IMR-90 (cell line): Measurements from ENCODE around the gene PCDHGA3.

Experiments used
- CTCF ChIP-seq: conservative IDR thresholded peaks from 2 replicates; pipeline ENCODE4 v1.5.1; 2012; ENCODE audit warnings: mild to moderate bottlenecking, low read depth, low read length, improper control_type of control experiment
- MAZ ChIP-seq: IDR thresholded peaks from 2 replicates; pipeline ENCODE4 v1.6.1; 2012; ENCODE audit warnings: low read depth, mild to moderate bottlenecking, low read length, improper control_type of control experiment, moderate library complexity, borderline replicate concordance
- POLR2A ChIP-seq: IDR thresholded peaks from 2 replicates; pipeline ENCODE4 v1.6.1; 2012; ENCODE audit warnings: mild to moderate bottlenecking, low read depth, low read length
- RAD21 ChIP-seq: IDR thresholded peaks from 2 replicates; pipeline ENCODE4 v1.6.1; 2012; ENCODE audit warnings: low read length, improper control_type of control experiment

DNA sequence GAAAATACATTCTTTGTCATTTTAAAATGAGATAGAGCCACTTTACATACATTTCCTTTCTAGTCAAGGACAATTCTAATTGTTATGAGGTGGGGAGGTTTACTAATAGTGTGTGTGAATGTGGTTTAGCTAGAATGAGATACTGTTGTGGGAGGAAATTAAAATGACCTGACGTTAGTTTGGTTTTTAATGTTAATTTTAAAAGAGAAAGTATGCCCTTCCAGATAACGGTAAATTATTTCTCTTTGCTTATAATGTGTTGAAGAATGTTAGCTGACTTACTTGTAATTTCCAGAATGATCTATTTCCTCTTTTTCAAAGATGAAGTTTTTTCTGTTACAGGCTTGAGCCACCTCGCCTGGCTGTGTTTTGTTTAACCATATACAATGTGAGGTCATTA is 21.4 kb upstream of the PCDHGA3 start:
- TF ChIP-seq CTCF (no peak), POLR2A (no peak), RAD21 (no peak), MAZ (no peak)
